T-helper 22 cell (primary cell): ENCODE measurements around the gene TMEM179.
A peak's percentile ranks its signal among the peaks of the same experiment; 100 is the strongest.
"Not testable (repeated sequence)": the region's sequence is repeated elsewhere in the genome, so short reads cannot be mapped to it uniquely, and the experiment has no call there.

Source experiments
- DNase-seq: peaks from one replicate; pipeline ENCODE4 v3.0.0-alpha.2; 2020; ENCODE audit warnings: low read depth

Gene TMEM179

GRCh38 chr14:104604458-104605449, at the start of gene TMEM179:
TSS of gene TMEM179 (minus strand) at chr14:104604772. CDS start at chr14:104604741, 31 bp downstream.
- no peak for DNase-seq

GRCh38 chr14:104654119-104654518, 49.5 kb upstream of the TMEM179 start:
- DNase-seq, result no peak

- not testable (repeated sequence) for DNase-seq
Observed at GRCh38 chr14:104653130-104653920, 48.8 kb upstream of the TMEM179 start.

- no peak for DNase-seq
Observed at GRCh38 chr14:104652386-104652785, 47.8 kb upstream of the TMEM179 start.

- no peak for DNase-seq
Observed at GRCh38 chr14:104651876-104652260, 47.3 kb upstream of the TMEM179 start.

- DNase-seq, result no peak
Observed at GRCh38 chr14:104650981-104651875, 46.7 kb upstream of the TMEM179 start.

- DNase-seq, result peak; percentile 18
Observed at GRCh38 chr14:104650057-104650980, 45.7 kb upstream of the TMEM179 start.

GRCh38 chr14:104647467-104648043, 43.0 kb upstream of the TMEM179 start:
- DNase-seq, result no peak

GRCh38 chr14:104644656-104645378, 40.2 kb upstream of the TMEM179 start:
- no peak for DNase-seq

GRCh38 chr14:104644091-104644635, 39.6 kb upstream of the TMEM179 start:
- no peak for DNase-seq

GRCh38 chr14:104643306-104643705, 38.7 kb upstream of the TMEM179 start:
- no peak for DNase-seq

- no peak for DNase-seq
Observed at GRCh38 chr14:104642540-104642868, 37.9 kb upstream of the TMEM179 start.

- DNase-seq, result no peak
Observed at GRCh38 chr14:104641753-104642539, 37.4 kb upstream of the TMEM179 start.

- DNase-seq, result no peak
Observed at GRCh38 chr14:104640681-104641080, 36.1 kb upstream of the TMEM179 start.

GRCh38 chr14:104639885-104640548, 35.4 kb upstream of the TMEM179 start:
- no peak for DNase-seq

- DNase-seq, result no peak
Observed at GRCh38 chr14:104639471-104639870, 34.9 kb upstream of the TMEM179 start.

GRCh38 chr14:104638927-104639450, 34.4 kb upstream of the TMEM179 start:
- DNase-seq, result no peak

- no peak for DNase-seq
Observed at GRCh38 chr14:104638190-104638589, 33.6 kb upstream of the TMEM179 start.
